ENCODE data around the gene L1CAM.

GRCh38 chrX:153814591-153815315 is 71.2 kb downstream of the L1CAM start:
- TF ChIP-seq PBX3 (IDR thresholded peaks at IDR 0.05) (no peak), REST (IDR thresholded peaks at IDR 0.05; ENCODE audit: low read depth, low read length) (no peak), JUND (IDR thresholded peaks at IDR 0.05) (no peak), ZBTB33 (IDR thresholded peaks at IDR 0.05; ENCODE audit: borderline replicate concordance, low read depth) (no peak), CHD2 (IDR thresholded peaks at IDR 0.05; ENCODE audit: low read length, partially characterized antibody) (no peak), POLR2AphosphoS5 (IDR thresholded peaks at IDR 0.05; ENCODE audit: low read depth, low read length) (no peak), TAF1 (IDR thresholded peaks at IDR 0.05; ENCODE audit: borderline replicate concordance, low read depth, low read length) (no peak), RFX5 (IDR thresholded peaks at IDR 0.05; ENCODE audit: low read length) (no peak), RAD21 (IDR thresholded peaks at IDR 0.05; ENCODE audit: low read length) (no peak), FOXM1 (IDR thresholded peaks at IDR 0.05; ENCODE audit: low read depth) (no peak)
- TF ChIP-seq, protein P1, sequence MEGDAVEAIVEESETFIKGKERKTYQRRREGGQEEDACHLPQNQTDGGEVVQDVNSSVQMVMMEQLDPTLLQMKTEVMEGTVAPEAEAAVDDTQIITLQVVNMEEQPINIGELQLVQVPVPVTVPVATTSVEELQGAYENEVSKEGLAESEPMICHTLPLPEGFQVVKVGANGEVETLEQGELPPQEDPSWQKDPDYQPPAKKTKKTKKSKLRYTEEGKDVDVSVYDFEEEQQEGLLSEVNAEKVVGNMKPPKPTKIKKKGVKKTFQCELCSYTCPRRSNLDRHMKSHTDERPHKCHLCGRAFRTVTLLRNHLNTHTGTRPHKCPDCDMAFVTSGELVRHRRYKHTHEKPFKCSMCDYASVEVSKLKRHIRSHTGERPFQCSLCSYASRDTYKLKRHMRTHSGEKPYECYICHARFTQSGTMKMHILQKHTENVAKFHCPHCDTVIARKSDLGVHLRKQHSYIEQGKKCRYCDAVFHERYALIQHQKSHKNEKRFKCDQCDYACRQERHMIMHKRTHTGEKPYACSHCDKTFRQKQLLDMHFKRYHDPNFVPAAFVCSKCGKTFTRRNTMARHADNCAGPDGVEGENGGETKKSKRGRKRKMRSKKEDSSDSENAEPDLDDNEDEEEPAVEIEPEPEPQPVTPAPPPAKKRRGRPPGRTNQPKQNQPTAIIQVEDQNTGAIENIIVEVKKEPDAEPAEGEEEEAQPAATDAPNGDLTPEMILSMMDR (IDR thresholded peaks at IDR 0.05) = no peak

Measured in SK-N-SH (cell line).